ENCODE results near the gene NHLH2. TPM values are rescaled to one million over a fixed set of nuclear protein-coding genes. Genes with fewer than 3 reads are reported as not detected.

The NHLH2 gene
- total RNA-seq, 2 donors from 2014 or later: not detected

DNA sequence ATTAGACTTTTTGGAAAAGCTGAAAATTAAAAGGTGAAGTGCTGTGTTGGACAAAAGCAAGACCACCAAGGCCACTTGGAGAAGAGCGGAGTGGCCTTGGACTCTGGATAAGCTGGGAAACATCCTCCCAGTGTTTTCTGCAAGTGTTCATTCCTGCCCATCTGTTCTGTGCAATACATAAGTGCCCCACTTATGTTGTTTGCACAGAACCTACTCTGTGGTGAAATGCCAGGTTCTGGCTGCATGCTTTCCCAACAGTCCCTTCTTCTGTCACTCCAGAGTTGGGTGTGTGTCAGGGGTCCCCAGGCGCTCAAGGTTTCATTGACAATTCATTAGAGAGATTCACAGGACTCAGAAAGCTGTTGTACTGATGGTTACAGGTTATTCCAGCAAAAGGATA, 30.3 kb downstream of the NHLH2 start:
- H3K27ac ChIP-seq: no peak overlapping the region
- no peaks in the 10 kb centered on the region for H3K36me3 ChIP-seq
- H3K4me3 ChIP-seq: no peak overlapping the region
- H3K27me3 ChIP-seq: no peaks in the 10 kb centered on the region
- intact Hi-C loops (cut with DNase I): no loop called here
- H3K4me1 ChIP-seq: no peaks in the 10 kb centered on the region
- DNase-seq: peak; percentile 34
- H3K9ac ChIP-seq (ENCODE audit: low read depth in 2 of 2, low read length in 2 of 2): no peak overlapping the region
- TF ChIP-seq, protein P1, sequence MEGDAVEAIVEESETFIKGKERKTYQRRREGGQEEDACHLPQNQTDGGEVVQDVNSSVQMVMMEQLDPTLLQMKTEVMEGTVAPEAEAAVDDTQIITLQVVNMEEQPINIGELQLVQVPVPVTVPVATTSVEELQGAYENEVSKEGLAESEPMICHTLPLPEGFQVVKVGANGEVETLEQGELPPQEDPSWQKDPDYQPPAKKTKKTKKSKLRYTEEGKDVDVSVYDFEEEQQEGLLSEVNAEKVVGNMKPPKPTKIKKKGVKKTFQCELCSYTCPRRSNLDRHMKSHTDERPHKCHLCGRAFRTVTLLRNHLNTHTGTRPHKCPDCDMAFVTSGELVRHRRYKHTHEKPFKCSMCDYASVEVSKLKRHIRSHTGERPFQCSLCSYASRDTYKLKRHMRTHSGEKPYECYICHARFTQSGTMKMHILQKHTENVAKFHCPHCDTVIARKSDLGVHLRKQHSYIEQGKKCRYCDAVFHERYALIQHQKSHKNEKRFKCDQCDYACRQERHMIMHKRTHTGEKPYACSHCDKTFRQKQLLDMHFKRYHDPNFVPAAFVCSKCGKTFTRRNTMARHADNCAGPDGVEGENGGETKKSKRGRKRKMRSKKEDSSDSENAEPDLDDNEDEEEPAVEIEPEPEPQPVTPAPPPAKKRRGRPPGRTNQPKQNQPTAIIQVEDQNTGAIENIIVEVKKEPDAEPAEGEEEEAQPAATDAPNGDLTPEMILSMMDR (IDR thresholded peaks at IDR 0.05): no peak
- no peaks in the 10 kb centered on the region for H3K9me3 ChIP-seq

DNA sequence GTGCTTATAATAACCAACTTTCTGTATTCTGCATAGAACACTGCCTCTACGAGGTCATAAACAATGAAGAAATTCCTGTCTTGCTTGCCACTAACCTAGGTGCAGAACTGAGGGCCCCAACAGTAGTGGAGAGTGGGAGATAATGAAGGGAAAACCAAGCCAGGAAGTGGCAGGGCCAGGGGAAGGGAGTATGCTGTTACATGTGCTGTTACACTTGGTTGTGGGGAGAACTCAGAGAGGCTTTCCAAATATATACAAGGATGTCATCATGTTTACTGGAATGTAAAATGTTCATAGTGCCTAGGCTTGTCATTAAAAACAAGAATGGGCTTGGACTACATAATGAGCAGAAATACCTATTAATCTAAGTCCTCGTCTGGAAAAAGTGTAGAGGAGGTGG, 31.1 kb downstream of the NHLH2 start:
- no peak overlapping the region for H3K4me3 ChIP-seq
- DNase-seq: no peak
- intact Hi-C loops (cut with DNase I): no loop called here
- no peaks in the 10 kb centered on the region for H3K9me3 ChIP-seq
- H3K4me1 ChIP-seq: no peaks in the 10 kb centered on the region
- no peaks in the 10 kb centered on the region for H3K27me3 ChIP-seq
- H3K9ac ChIP-seq (ENCODE audit: low read depth in 2 of 2, low read length in 2 of 2): no peak overlapping the region
- TF ChIP-seq, protein P1 (IDR thresholded peaks at IDR 0.05): no peak
- no peak overlapping the region for H3K27ac ChIP-seq
- H3K36me3 ChIP-seq: no peaks in the 10 kb centered on the region

DNA sequence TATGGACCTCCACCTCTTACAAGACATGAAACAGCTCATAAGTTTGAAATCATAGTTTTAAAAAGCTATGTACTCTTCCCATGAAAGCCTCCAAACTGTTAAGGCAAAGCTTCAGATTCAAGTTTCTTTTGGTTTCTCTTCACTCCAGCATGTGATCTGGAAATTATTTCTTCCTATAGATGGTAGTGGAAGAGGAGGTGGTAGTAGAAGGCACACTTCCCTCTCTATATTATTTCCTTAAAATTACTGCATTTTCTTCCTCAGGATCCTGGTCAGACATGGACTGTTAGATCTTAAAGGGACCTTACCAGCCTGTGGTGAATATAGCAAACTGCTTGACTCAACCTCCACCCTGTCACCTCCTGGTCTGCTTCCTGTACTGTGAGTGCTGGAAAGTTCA, 31.9 kb downstream of the NHLH2 start:
- Histone ChIP-seq H3K9ac (ENCODE audit: low read depth in 2 of 2, low read length in 2 of 2) (no peak overlapping the region), H3K27me3 (no peaks in the 10 kb centered on the region), H3K9me3 (no peaks in the 10 kb centered on the region), H3K4me3 (no peak overlapping the region), H3K4me1 (no peaks in the 10 kb centered on the region), H3K36me3 (no peaks in the 10 kb centered on the region), H3K27ac (no peak overlapping the region)
- DNase-seq: no peak
- intact Hi-C loops (cut with DNase I): no loop called here
- TF ChIP-seq, protein P1 (IDR thresholded peaks at IDR 0.05): no peak

DNA sequence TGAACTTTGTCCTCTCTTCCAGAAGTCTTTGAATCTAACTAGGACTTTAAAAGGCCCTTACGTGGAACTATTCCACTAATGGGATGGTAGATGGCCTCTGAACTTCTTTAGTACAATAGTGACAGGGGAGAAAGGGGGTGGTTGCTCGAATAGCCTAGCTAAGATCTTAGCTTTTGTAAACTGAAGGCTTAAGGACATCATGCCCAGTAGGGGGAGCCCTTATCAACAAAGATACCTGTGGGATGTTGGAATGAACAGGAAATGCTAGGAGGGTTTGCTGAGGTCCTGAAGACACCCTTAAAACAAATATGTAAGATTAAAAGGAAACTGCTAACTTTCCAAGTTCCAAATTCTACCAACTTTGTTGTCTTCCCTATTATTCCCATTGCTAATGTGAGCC, 33.2 kb downstream of the NHLH2 start:
- TF ChIP-seq, protein P1 (IDR thresholded peaks at IDR 0.05): peak; percentile 69
- DNase-seq: peak; percentile 83
- Histone ChIP-seq H3K36me3 (no peaks in the 10 kb centered on the region), H3K27me3 (no peaks in the 10 kb centered on the region), H3K4me3 (no peak overlapping the region), H3K27ac (no peak overlapping the region), H3K9me3 (no peaks in the 10 kb centered on the region), H3K9ac (ENCODE audit: low read depth in 2 of 2, low read length in 2 of 2) (no peak overlapping the region), H3K4me1 (no peaks in the 10 kb centered on the region)
- intact Hi-C loops (cut with DNase I): loop anchor here (2.0 kb wide), 1 partner anchor 173 kb away; no protein-coding TSS in a partner anchor

DNA sequence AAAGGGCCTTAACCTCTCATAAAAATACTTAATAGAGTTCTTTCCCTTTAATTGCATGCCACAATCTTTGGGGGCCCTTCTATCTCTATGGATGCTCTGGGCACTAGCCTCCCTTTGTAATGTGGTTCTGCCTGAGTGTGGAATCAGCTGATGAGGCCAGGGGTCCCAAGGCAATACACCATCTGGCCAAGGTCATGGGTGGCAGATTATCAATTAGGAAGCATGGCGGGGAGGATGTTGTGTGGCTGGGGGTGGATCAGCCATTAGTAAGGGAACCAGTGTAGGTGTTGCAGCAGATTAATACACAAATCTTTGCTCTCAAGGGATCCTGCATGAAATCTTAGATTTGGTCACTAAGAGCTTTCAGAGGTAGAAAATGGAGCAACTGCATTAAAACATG, 35.3 kb downstream of the NHLH2 start:
- no peaks in the 10 kb centered on the region for H3K9me3 ChIP-seq
- H3K4me3 ChIP-seq: no peak overlapping the region
- H3K9ac ChIP-seq (ENCODE audit: low read depth in 2 of 2, low read length in 2 of 2): no peak overlapping the region
- TF ChIP-seq, protein P1 (IDR thresholded peaks at IDR 0.05): no peak
- no peaks in the 10 kb centered on the region for H3K4me1 ChIP-seq
- no peaks in the 10 kb centered on the region for H3K36me3 ChIP-seq
- no peaks in the 10 kb centered on the region for H3K27me3 ChIP-seq
- no peak overlapping the region for H3K27ac ChIP-seq
- intact Hi-C loops (cut with DNase I): no loop called here
- DNase-seq: no peak

DNA sequence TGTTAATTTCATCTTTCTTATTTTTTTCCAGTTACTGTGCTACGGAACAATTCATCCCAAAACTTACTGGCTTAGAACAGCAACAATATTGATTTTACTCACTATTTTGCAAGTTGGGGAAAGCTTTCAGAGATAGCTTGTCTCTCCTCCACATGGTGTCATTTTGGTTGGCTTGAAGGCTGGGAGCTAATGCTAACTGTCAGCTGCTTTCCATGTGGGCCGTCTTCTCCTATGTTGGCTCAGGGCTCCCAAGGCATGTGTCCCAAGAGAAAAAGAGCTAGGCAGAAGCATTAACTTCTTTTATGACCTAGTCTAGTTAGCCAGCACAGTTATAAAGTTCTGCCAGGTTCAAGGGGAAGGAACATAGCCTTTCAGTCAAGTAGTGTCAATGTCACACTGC, 38.5 kb downstream of the NHLH2 start:
- TF ChIP-seq, protein P1 (IDR thresholded peaks at IDR 0.05): no peak
- H3K9ac ChIP-seq (ENCODE audit: low read depth in 2 of 2, low read length in 2 of 2): no peak overlapping the region
- no peaks in the 10 kb centered on the region for H3K4me1 ChIP-seq
- no peaks in the 10 kb centered on the region for H3K36me3 ChIP-seq
- no peak for DNase-seq
- no peaks in the 10 kb centered on the region for H3K27me3 ChIP-seq
- H3K9me3 ChIP-seq: no peaks in the 10 kb centered on the region
- intact Hi-C loops (cut with DNase I): no loop called here
- no peak overlapping the region for H3K4me3 ChIP-seq
- H3K27ac ChIP-seq: no peak overlapping the region

All from colonic mucosa (tissue), 4 donors.